Fibroblast of skin of abdomen (primary cell): Measurements from ENCODE around the gene NUP188.
"Not testable (repeated sequence)": the region's sequence is repeated elsewhere in the genome, so short reads cannot be mapped to it uniquely, and the experiment has no call there.

ENCODE experiments used
- DNase-seq: peaks from one replicate; pipeline ENCODE4 v3.0.0-alpha.2; 2013

NUP188 gene

GRCh38 chr9:129028192-129028966, 80.9 kb downstream of the NUP188 start, which contains the start of gene SH3GLB2:
Gene SH3GLB2 (minus strand): TSS chr9:129028331. CDS start chr9:129028154, 177 bp downstream.
- peak; percentile 93 for DNase-seq

GRCh38 chr9:129030191-129030590, 82.7 kb downstream of the NUP188 start:
- no peak for DNase-seq

DNA sequence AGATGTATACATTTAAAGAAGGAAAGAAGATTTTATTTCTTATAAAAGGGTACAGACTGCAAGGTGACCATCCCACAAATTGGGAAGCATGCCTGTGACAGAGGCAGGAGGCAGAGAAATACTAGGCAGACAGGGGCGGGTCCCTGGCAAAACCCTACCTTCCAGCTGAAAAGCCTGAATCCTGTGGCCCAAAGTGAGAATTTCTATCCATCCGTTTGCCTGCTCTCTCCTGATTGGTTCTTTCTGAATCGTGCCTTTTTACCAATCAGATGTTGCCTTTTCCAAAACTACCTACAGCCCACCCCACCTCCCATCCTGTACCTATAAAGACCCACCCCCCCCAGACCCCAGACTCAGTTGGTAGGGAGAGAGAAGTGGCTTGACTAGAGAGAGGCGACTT, 84.0 kb downstream of the NUP188 start:
- DNase-seq = no peak

GRCh38 chr9:129032541-129033159, 85.2 kb downstream of the NUP188 start:
- no peak for DNase-seq

GRCh38 chr9:129033216-129033615, 85.7 kb downstream of the NUP188 start:
- no peak for DNase-seq

- DNase-seq = not testable (repeated sequence)
Measured at GRCh38 chr9:129035838-129036237, 88.3 kb downstream of the NUP188 start.

DNA sequence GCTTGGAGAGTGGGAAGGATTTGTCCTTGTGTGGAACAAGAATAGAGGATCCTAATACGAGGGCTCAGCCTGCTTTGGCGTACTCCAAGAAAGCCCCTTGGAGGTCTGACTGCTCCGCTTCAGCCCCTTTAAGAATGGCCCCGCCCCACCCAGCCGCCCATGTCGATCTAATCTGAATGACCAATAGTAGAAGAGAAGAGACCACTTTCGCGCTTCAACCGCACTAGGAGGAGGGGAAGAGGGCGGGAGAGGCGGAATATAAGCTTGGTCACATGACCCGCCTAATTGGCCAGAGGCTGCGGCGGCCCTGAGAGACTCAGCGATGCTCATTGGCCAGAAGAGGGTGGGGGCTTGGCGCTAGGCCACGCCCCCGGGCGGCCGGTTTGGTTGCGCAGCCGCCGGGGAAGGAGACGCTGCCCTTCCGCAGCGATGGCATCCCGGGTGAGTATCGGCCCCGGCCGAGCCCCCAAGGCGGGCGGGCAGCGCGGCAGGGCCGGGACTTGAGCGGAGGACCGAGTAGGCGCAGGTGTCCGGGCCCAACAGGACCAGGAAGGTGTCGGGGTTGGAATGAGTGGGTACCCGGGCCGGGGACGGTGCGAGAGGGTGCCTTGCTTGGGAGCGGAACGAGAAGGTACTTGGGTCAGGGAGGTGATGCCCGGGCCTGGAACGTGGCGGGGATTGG, 88.9 kb downstream of the NUP188 start, which contains the start of gene MIGA2:
Gene MIGA2 (plus strand): TSS at position 386 of the 682 bp plus-strand sequence. CDS start 3,969 bp downstream, outside the sequence.
- peak; percentile 99 for DNase-seq

GRCh38 chr9:129036923-129037766, 89.6 kb downstream of the NUP188 start:
- DNase-seq = no peak

DNA sequence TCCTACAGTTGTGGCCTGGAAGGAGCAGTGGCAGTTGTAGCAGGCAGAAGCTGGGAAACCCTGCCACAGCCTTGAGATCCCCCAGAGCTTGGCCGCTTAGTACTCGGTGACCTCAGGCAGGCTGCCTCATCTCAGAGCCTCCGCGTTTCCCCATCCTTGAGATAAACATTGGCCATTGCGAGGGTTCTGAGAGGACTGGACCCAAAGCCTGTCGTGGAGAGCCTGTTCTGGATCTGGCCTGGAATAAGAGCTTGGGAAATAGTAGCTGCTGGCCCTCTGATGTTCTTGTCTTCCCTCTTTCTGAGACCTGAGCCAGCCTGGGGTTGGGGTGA, 90.2 kb downstream of the NUP188 start:
- no peak for DNase-seq

DNA sequence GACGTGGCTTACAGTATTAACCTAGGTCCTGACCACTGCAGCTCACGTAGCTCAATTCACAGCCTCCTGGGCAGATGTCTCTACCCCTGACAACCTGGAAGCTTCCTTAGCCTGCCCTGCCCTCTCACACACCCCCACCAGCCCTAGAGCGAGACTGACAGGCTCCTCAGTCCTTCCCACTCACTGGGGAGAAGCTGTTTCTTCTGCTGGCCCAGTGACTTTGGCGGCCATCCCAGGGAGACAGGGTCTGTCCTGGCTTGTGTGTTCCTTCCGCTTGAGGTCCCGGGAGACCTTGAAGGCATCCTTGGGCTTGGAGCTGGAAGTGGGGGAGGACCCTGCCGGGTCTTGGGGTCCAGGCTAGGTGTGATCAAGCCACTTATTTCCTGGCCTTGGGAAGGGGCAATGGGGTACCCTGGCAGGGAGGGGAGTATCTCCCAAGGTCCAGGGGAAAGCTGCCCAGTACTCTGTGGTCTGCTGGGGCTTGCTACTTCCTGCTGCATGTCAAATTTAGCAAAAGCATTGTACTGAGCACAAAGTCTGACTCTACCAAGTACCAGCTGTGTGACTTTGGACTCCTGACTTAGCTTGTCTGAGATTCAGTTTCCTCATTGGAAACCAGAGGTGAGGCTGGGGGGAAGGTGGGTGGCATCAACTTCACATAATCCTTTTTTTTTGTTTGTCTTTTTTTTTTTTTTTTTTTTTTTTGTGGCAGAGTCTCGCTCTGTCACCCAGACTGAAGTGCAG, 90.8 kb downstream of the NUP188 start:
- no peak for DNase-seq

GRCh38 chr9:129040113-129040643, 92.7 kb downstream of the NUP188 start:
- DNase-seq = no peak

DNA sequence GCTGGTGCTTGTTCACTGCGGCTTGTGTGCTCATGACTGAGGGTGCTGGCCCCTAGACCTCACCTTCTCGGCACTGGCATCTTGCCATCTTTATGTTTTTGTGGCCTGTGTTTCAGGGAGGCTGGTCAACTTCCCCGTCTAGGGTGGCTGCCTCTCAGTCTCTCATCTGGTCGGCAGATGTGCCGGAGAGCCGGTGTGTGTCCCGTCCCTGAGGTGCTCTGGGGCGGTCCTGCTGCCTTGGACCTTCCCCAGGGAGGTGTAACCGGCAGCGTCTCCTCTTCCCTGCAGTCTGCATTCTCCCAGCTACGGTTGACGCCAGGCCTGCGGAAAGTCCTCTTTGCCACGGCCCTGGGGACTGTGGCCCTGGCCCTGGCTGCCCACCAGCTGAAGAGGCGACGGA, 94.5 kb downstream of the NUP188 start:
- DNase-seq = no peak

DNA sequence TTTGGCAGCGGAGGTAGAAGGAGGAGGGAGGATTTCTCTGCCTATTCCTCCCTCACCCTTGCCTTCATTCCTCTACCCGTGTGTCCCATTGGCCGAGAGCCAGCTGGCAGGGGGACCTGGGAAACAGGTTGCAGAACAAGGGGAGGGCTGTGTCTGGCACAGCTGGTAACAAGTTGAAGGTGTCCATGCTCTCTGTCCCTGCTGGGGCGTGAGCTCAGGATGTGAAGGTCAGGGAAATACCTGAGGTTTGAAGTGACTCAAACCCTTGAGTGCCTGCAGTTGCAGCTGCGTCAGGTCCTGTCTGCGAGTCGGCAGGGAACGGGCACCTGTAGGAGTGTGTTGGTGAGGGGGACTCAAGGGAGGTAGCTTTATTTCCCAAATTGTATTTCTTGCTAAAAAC, 105.1 kb downstream of the NUP188 start:
- no peak for DNase-seq

DNA sequence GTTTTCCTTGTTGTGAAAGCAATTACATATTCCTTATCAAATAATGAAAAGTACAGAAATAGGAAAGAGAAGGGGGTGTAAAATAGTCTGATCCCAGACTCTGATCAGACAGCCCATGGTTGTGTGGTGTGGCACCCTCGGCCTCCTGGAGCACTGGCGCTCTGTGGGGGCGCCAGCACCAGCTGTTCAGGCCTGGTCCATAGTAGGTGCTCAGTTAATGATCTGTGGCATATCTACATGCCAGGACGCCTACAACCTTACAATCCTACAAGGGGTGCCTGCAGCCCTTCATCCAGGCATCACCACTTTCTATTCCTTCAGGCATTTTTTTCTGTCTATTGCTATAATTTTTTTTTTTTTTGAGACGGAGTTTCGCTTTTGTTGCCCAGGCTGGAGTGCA, 105.5 kb downstream of the NUP188 start:
- no peak for DNase-seq

DNA sequence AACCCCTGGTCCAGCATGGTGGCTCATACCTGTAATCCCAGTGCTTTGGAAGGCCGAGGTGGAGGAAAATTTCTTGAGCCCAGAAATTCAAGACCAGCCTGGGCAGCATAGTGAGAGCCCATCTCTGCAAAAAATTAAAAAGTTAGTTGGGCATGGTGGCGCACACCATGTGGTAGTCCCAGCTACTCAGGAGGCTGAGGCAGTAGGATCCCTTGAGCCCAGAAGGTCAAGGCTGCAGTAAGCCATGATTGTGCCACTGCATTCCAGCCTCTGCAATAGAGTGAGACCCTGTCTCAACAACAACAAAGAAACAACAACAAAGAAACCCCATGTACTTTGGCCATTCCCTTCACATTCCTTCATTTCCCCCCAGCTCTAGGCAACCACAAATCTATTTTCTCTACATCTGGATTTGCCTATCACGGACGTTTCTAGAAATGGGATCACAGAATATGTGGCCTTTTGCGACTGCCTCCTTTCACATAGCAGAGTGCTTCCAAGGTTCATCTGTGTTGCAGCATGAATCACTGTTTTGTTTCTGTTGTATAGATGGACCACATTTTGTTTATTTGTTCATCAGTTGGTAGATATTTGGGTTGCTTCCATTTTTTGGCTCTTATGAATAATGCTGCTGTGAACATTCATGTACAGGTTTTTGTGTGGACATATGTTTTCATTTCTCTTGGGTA, 106.8 kb downstream of the NUP188 start:
- no peak for DNase-seq
